Stomach (tissue), 9 donors: Measurements from ENCODE around the gene CDCP2. TPM values are rescaled to one million over a fixed set of nuclear protein-coding genes. Genes with fewer than 3 reads are reported as not detected.

Experiments
- DNase-seq, 2 donors: peaks; one replicate each; pipeline versions ENCODE4 v3.0.0 to v3.0.0-alpha.2; 2013 to 2019
- H3K27ac ChIP-seq, 5 donors: fragments of 200-600 bp in 4 of 5; sonication (generic) in 4 of 5; one replicate each; pipeline ENCODE4 v1.5.1; 2013 to 2019; ENCODE audit warnings: mild to moderate bottlenecking in 1 of 5, moderate library complexity in 1 of 5
- H3K27me3 ChIP-seq, 3 donors: fragments of 200-600 bp; sonication (generic); one replicate each; pipeline ENCODE4 v1.5.1; 2017 to 2019; ENCODE audit warnings: mixed run types in 1 of 3
- H3K36me3 ChIP-seq, 4 donors: fragments of 200-600 bp; sonication (generic); 1 replicate in 3 of 4; 2 replicates in 1 of 4; pipeline ENCODE4 v1.5.1; 2016 to 2019
- H3K4me1 ChIP-seq, 4 donors: fragments of 200-600 bp; sonication (generic); one replicate each; pipeline ENCODE4 v1.5.1; 2016 to 2019
- H3K4me3 ChIP-seq, 4 donors: fragments of 200-600 bp; sonication (generic) in 3 of 4; one replicate each; pipeline ENCODE4 v1.5.1; 2016 to 2019; ENCODE audit warnings: mild to moderate bottlenecking in 1 of 4
- H3K9me3 ChIP-seq, 4 donors: fragments of 200-600 bp; sonication (generic); one replicate each; pipeline ENCODE4 v1.5.1; 2016 to 2019
- CTCF ChIP-seq, 7 experiments: fragments of 450-650 bp in 4 of 7; fragments of 200-600 bp in 3 of 7; sonication (generic) in 3 of 7; IDR thresholded peaks; one replicate each; pipeline ENCODE4 v1.5.1; 2016 to 2019; ENCODE audit warnings: antibody characterized with exemption in 7 of 7, control low read depth in 2 of 7, mild to moderate bottlenecking in 1 of 7
- EP300 ChIP-seq: sonication (generic); formaldehyde crosslinking; IDR thresholded peaks from one replicate; pipeline ENCODE4 v1.6.1; 2017; ENCODE audit warnings: antibody characterized with exemption
- POLR2A ChIP-seq, 4 donors: fragments of 450-650 bp; IDR thresholded peaks; one replicate each; pipeline ENCODE4 v1.6.1; 2016; ENCODE audit warnings: antibody characterized with exemption in 4 of 4, control low read depth in 2 of 4, mild to moderate bottlenecking in 1 of 4, moderate library complexity in 1 of 4
- POLR2AphosphoS5 ChIP-seq, 3 donors: sonication (generic); formaldehyde crosslinking; IDR thresholded peaks; one replicate each; pipeline ENCODE4 v1.6.1; 2016; ENCODE audit warnings: antibody characterized with exemption in 3 of 3
- WGBS, 5 donors: extraction: QIAGEN DNeasy Blood & Tissue Kit in 3 of 5; methylation state at CpG; one replicate each; pipeline versions ENCODE4 v1.1.5 to v1.1.7; 2013 to 2018; 5-methylcytosine and 5-hydroxymethylcytosine counted together
- intact Hi-C: fragments of 100-400 bp; cut with DNase I; formaldehyde crosslinking; loops from one replicate; pipeline ENCODE4 v1.15.1; 2023; ENCODE audit warnings: low total_unique reads
- polyA plus RNA-seq, 3 donors: library from polyadenylated mRNA; stranded (reverse); fragments of 200-250 nt; gene quantifications; one replicate each; pipeline ENCODE4 v1.2.3, GENCODE V29; 2013
- total RNA-seq, 5 donors: library from RNA; depleted of rRNA; stranded (reverse); fragments of >200 nt; gene quantifications; one replicate each; pipeline versions ENCODE4 v1.1.0 to v1.2.3, GENCODE V29; 2014 to 2016
- donor health status: healthy with polysubstance abuse.
- donor health status: Bipolar disorder and iron deficiency.
- donor health status: healthy.

The CDCP2 gene
- total and polyA plus RNA-seq, 8 donors, result 0.18 to 0.58 TPM; not detected in 6

GRCh38 chr1:54144366-54144765, 8.4 kb downstream of the CDCP2 start:
- no peaks in the 10 kb centered on the region for H3K27me3 ChIP-seq
- no peak overlapping the region for H3K27ac ChIP-seq
- no peaks in the 10 kb centered on the region for H3K36me3 ChIP-seq
- no peak for TF ChIP-seq POLR2A (IDR thresholded peaks at IDR 0.05)
- WGBS, 5 donors, result 92 to 97% (median 96%) methylated on average over 11 of the region's 11 CpGs
- H3K4me1 ChIP-seq, result no peaks in the 10 kb centered on the region
- H3K4me3 ChIP-seq, result no peak overlapping the region
- intact Hi-C loops, result no loop called here
- DNase-seq, result no peak
- no peaks in the 10 kb centered on the region for H3K9me3 ChIP-seq

- Histone ChIP-seq H3K36me3 (no peaks in the 10 kb centered on the region), H3K27ac (no peak overlapping the region), H3K4me3 (no peak overlapping the region), H3K27me3 (no peaks in the 10 kb centered on the region), H3K9me3 (no peaks in the 10 kb centered on the region), H3K4me1 (no peaks in the 10 kb centered on the region)
- whole genome bisulfite sequencing, 5 donors, result 72 to 75% (median 73%) methylated on average over 7 to 9 of the region's 9 CpGs
- no peak for DNase-seq
- intact Hi-C loops, result no loop called here
- TF ChIP-seq CTCF (IDR thresholded peaks at IDR 0.05) (no peak), POLR2A (IDR thresholded peaks at IDR 0.05) (no peak), POLR2AphosphoS5 (IDR thresholded peaks at IDR 0.05) (no peak), EP300 (no peak)
Measured at GRCh38 chr1:54142146-54142900, 10.5 kb downstream of the CDCP2 start.

GRCh38 chr1:54139711-54140110, 13.1 kb downstream of the CDCP2 start:
- H3K4me1 ChIP-seq, result no peaks in the 10 kb centered on the region
- TF ChIP-seq POLR2AphosphoS5 (IDR thresholded peaks at IDR 0.05) (no peak), EP300 (no peak), POLR2A (IDR thresholded peaks at IDR 0.05) (no peak), CTCF (IDR thresholded peaks at IDR 0.05) (no peak)
- WGBS, 5 donors, result 96 to 98% (median 97%) methylated on average over 12 of the region's 12 CpGs
- no peaks in the 10 kb centered on the region for H3K36me3 ChIP-seq
- no peaks in the 10 kb centered on the region for H3K9me3 ChIP-seq
- intact Hi-C loops, result no loop called here
- DNase-seq, result no peak
- no peak overlapping the region for H3K4me3 ChIP-seq
- H3K27ac ChIP-seq, result no peak overlapping the region
- no peaks in the 10 kb centered on the region for H3K27me3 ChIP-seq

GRCh38 chr1:54138994-54139393, 13.8 kb downstream of the CDCP2 start:
- 90 to 96% (median 92%) methylated on average over 1 of the region's 1 CpG for WGBS, 5 donors
- intact Hi-C loops, result no loop called here

More at GRCh38 chr1:54138994-54139393, 13.8 kb downstream of the CDCP2 start:
- Histone ChIP-seq H3K4me1 (no peaks in the 10 kb centered on the region), H3K36me3 (no peaks in the 10 kb centered on the region), H3K9me3 (no peaks in the 10 kb centered on the region), H3K27ac (no peak overlapping the region), H3K27me3 (no peaks in the 10 kb centered on the region), H3K4me3 (no peak overlapping the region)
- DNase-seq, result no peak
- TF ChIP-seq EP300, result no peak
- no peak for TF ChIP-seq POLR2A (IDR thresholded peaks at IDR 0.05)
- no peak for TF ChIP-seq CTCF (IDR thresholded peaks at IDR 0.05)
- TF ChIP-seq POLR2AphosphoS5 (IDR thresholded peaks at IDR 0.05), result no peak
